Thyroid gland (tissue), 4 donors: ENCODE results near the gene C22orf31.

ENCODE experiments used
- POLR2A ChIP-seq, 2 donors: fragments of 450-650 bp; IDR thresholded peaks; one replicate each; pipeline ENCODE4 v1.6.1; 2017; ENCODE audit warnings: antibody characterized with exemption in 2 of 2, mild to moderate bottlenecking in 2 of 2, moderate library complexity in 1 of 2
- TF ChIP-seq, protein P1 (sequence below), 6 experiments: fragments of 200-600 bp in 3 of 6; fragments of 450-650 bp in 3 of 6; sonication (generic) in 3 of 6; IDR thresholded peaks; one replicate each; pipeline ENCODE4 v1.5.1; 2016 to 2019; ENCODE audit warnings: antibody characterized with exemption in 6 of 6, mild to moderate bottlenecking in 2 of 6, inconsistent platforms in 1 of 6, moderate library complexity in 1 of 6

DNA sequence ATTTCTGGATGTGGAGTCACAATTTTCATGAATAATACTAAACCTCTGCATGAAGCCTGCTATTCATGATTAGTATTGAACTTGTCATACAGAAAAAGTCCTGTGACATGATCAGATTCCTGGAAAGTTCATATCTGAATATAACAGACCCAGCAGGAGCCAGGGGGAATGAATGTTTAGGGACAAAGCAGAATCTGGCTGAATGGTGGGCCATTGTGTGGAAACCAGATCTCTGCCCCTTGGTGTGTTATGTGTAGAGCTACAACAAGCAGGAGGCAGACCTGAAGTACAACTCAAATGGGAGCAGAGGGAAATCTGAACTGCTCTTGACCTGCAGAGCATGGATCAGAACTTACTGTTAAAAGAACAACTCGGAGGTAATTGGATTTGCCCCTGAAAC lies 41.5 kb upstream of the C22orf31 start:
- no peak for TF ChIP-seq POLR2A (IDR thresholded peaks at IDR 0.05)
- TF ChIP-seq, protein P1, sequence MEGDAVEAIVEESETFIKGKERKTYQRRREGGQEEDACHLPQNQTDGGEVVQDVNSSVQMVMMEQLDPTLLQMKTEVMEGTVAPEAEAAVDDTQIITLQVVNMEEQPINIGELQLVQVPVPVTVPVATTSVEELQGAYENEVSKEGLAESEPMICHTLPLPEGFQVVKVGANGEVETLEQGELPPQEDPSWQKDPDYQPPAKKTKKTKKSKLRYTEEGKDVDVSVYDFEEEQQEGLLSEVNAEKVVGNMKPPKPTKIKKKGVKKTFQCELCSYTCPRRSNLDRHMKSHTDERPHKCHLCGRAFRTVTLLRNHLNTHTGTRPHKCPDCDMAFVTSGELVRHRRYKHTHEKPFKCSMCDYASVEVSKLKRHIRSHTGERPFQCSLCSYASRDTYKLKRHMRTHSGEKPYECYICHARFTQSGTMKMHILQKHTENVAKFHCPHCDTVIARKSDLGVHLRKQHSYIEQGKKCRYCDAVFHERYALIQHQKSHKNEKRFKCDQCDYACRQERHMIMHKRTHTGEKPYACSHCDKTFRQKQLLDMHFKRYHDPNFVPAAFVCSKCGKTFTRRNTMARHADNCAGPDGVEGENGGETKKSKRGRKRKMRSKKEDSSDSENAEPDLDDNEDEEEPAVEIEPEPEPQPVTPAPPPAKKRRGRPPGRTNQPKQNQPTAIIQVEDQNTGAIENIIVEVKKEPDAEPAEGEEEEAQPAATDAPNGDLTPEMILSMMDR (IDR thresholded peaks at IDR 0.05), result no peak
